GM12878 (cell line): ENCODE measurements around the gene ABI2. TPM values are rescaled to one million over a fixed set of nuclear protein-coding genes. Genes with fewer than 3 reads are reported as not detected.

Source experiments
- ASH2L ChIP-seq: fragments of 300-600, 200-600 bp; sonication (generic); IDR thresholded peaks from 2 replicates; pipeline ENCODE4 v1.6.1; 2017; ENCODE audit warnings: low read depth, mild to moderate bottlenecking, borderline replicate concordance
- BCL11A ChIP-seq: IDR thresholded peaks from 2 replicates; pipeline ENCODE4 v1.6.1; 2011; ENCODE audit warnings: low read depth, low read length
- BHLHE40 ChIP-seq, 2 experiments: fragments of 450-650 bp in 1 of 2; IDR thresholded peaks; 2 replicates each; pipeline ENCODE4 v1.6.1; 2011 to 2017; ENCODE audit warnings: low read depth in 2 of 2, borderline replicate concordance in 1 of 2, improper control_type of control experiment in 1 of 2, low read length in 1 of 2, mild to moderate bottlenecking in 1 of 2
- HDAC6 ChIP-seq: fragments of 200-600 bp; sonication (generic); IDR thresholded peaks from one replicate; pipeline ENCODE4 v1.8.0; 2017; ENCODE audit warnings: antibody characterized with exemption; ENCODE audit not compliant: unreplicated experiment
- IRF4 ChIP-seq: IDR thresholded peaks from 2 replicates; pipeline ENCODE4 v1.6.1; 2011; ENCODE audit warnings: low read depth, low read length
- KDM1A ChIP-seq: fragments of 200-600 bp; sonication (generic); IDR thresholded peaks from 2 replicates; pipeline ENCODE4 v1.6.1; 2016; ENCODE audit warnings: borderline replicate concordance
- NFIC ChIP-seq: IDR thresholded peaks from 2 replicates; pipeline ENCODE4 v1.6.1; 2012; ENCODE audit warnings: low read depth, mild to moderate bottlenecking, inconsistent platforms, low read length, moderate library complexity
- NFYA ChIP-seq: IDR thresholded peaks from 2 replicates; pipeline ENCODE4 v1.6.1; 2011; ENCODE audit warnings: low read depth, mild to moderate bottlenecking, low read length, improper control_type of control experiment, borderline replicate concordance
- NFYB ChIP-seq: IDR thresholded peaks from 2 replicates; pipeline ENCODE4 v1.6.1; 2011; ENCODE audit warnings: low read depth, mild to moderate bottlenecking, low read length, improper control_type of control experiment, moderate library complexity; ENCODE audit not compliant: insufficient read depth
- SMARCA5 ChIP-seq: fragments of 450-650 bp; IDR thresholded peaks from 2 replicates; pipeline ENCODE4 v1.6.1; 2017; ENCODE audit warnings: mild to moderate bottlenecking
- TCF3 ChIP-seq: IDR thresholded peaks from 2 replicates; pipeline ENCODE4 v1.6.1; 2012; ENCODE audit warnings: low read depth, mild to moderate bottlenecking, low read length, borderline replicate concordance; ENCODE audit not compliant: insufficient read depth
- TCF7 ChIP-seq: IDR thresholded peaks from 2 replicates; pipeline ENCODE4 v1.6.1; 2014; ENCODE audit warnings: antibody characterized with exemption, borderline replicate concordance
- ZNF622 ChIP-seq: fragments of 450-650 bp; IDR thresholded peaks from 2 replicates; pipeline ENCODE4 v1.6.1; 2017; ENCODE audit warnings: mild to moderate bottlenecking, inconsistent platforms
- polyA plus RNA-seq, 11 experiments: library from polyadenylated mRNA; depleted of rRNA in 4 of 11; unstranded in 6 of 11; stranded (reverse) in 5 of 11; fragments of >200 nt; fragmentation: Nextera tagmentation in 4 of 11; fragmentation: Illumina TruSeq in 1 of 11; extraction: Ambion mirVana in 4 of 11; extraction: Trizol in 1 of 11; gene quantifications; 1 replicate in 1 of 11; 2 replicates in 10 of 11; pipeline versions ENCODE4 v1.2.1 to v1.2.3, GENCODE V29; 2011 to 2016; ENCODE audit warnings: inconsistent platforms in 2 of 11, missing spikeins in 2 of 11, low read depth in 1 of 11
- total RNA-seq, 4 experiments: library from RNA; depleted of rRNA in 3 of 4; stranded (reverse); fragments of >200 nt in 3 of 4; fragmentation: Illumina TruSeq in 1 of 4; extraction: Trizol in 1 of 4; gene quantifications; 2 replicates each; pipeline versions ENCODE4 v1.2.1 to v1.2.3, GENCODE V29; 2013 to 2021
- TF ChIP-seq, protein P1 (sequence below): fragments of 450-650 bp; IDR thresholded peaks from 2 replicates; pipeline ENCODE4 v1.6.1; 2017; ENCODE audit warnings: mild to moderate bottlenecking, moderate library complexity
- TF ChIP-seq, protein P2 (sequence below): IDR thresholded peaks from 2 replicates; pipeline ENCODE4 v1.6.1; 2012; ENCODE audit warnings: low read depth, low read length, improper control_type of control experiment
- TF ChIP-seq, protein P3 (sequence below): IDR thresholded peaks from 2 replicates; pipeline ENCODE4 v1.6.1; 2011; ENCODE audit warnings: low read depth, mild to moderate bottlenecking, low read length, moderate library complexity, borderline replicate concordance; ENCODE audit errors: extremely low read depth
- TF ChIP-seq, protein P4 (sequence below): IDR thresholded peaks from 2 replicates; pipeline ENCODE4 v1.6.1; 2011; ENCODE audit warnings: mild to moderate bottlenecking, low read depth, low read length, moderate library complexity; ENCODE audit not compliant: insufficient replicate concordance
- TF ChIP-seq, protein P5 (sequence below): fragments of 150-350 bp; IDR thresholded peaks from 2 replicates; pipeline ENCODE4 v1.6.1; 2016; ENCODE audit warnings: low read depth, low read length

Gene ABI2
- total and polyA plus RNA-seq, 10 of the 15 experiments (the other 5 are each of a cell fraction or from before 2014, with no cell fraction given), result 8.9 to 44.5 (median 30.3) TPM

DNA sequence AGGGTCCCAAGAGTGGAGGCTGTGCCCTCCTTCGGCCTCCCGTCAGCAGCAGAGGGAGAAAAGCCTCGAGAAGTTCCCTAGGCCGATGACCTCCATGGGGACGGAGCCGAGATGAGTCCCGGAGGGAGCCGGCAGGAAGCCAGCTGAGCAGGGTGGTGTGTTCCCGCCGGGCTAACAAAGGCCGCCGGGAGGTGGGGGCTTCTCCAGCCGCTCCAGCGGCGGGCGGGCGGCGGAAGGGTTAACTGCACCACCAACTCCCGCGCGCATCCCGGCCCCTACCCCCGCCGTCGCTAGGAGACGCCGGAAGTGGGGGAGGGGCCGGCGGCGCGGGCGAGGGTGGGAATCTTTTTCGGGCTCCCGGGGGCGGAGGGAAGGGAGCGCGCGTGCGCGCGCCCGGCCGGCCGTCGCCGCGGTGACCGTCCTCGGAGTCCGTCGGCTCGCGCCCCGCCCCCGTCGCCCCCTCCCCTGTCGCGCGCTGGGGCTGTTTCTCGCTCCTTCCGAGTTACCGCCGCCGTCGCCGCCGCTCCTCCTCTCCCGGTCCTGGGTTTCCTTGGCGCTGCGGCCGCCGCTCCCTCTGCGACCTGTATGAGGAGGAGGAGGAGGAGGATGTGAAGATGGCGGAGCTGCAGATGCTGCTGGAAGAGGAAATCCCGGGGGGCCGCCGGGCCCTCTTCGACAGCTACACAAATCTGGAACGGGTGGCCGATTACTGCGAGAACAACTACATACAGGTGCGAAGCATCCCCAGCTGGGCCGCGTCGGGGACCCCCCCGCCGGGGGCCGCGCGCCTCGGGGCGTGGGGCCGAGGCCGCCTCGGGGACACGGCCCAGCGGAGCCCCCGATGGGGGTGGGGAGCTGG, at the start of gene ABI2 (continued):
- TF ChIP-seq, protein P1, sequence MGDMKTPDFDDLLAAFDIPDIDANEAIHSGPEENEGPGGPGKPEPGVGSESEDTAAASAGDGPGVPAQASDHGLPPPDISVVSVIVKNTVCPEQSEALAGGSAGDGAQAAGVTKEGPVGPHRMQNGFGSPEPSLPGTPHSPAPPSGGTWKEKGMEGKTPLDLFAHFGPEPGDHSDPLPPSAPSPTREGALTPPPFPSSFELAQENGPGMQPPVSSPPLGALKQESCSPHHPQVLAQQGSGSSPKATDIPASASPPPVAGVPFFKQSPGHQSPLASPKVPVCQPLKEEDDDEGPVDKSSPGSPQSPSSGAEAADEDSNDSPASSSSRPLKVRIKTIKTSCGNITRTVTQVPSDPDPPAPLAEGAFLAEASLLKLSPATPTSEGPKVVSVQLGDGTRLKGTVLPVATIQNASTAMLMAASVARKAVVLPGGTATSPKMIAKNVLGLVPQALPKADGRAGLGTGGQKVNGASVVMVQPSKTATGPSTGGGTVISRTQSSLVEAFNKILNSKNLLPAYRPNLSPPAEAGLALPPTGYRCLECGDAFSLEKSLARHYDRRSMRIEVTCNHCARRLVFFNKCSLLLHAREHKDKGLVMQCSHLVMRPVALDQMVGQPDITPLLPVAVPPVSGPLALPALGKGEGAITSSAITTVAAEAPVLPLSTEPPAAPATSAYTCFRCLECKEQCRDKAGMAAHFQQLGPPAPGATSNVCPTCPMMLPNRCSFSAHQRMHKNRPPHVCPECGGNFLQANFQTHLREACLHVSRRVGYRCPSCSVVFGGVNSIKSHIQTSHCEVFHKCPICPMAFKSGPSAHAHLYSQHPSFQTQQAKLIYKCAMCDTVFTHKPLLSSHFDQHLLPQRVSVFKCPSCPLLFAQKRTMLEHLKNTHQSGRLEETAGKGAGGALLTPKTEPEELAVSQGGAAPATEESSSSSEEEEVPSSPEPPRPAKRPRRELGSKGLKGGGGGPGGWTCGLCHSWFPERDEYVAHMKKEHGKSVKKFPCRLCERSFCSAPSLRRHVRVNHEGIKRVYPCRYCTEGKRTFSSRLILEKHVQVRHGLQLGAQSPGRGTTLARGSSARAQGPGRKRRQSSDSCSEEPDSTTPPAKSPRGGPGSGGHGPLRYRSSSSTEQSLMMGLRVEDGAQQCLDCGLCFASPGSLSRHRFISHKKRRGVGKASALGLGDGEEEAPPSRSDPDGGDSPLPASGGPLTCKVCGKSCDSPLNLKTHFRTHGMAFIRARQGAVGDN, result peak; percentile 14; the same call in 1 of the 2 replicates
- TF ChIP-seq ASH2L (peak; percentile 75; the same call in 1 of the 2 replicates), TCF7 (no peak), NFIC (no peak), BHLHE40 (IDR thresholded peaks at IDR 0.05; ENCODE audit: borderline replicate concordance in 1 of 2, low read depth in 2 of 2, low read length in 1 of 2) (peak in 1 of 2 experiments; percentile 39; a peak in 2 of 4 replicates), NFYA (no peak), KDM1A (no peak), TCF3 (no peak), BCL11A (no peak), NFYB (no peak), IRF4 (no peak), ZNF622 (no peak), SMARCA5 (0 out of 2 replicates have a peak, but pooled peaks have one; percentile 36), HDAC6 (no peak)
- TF ChIP-seq, protein P2, sequence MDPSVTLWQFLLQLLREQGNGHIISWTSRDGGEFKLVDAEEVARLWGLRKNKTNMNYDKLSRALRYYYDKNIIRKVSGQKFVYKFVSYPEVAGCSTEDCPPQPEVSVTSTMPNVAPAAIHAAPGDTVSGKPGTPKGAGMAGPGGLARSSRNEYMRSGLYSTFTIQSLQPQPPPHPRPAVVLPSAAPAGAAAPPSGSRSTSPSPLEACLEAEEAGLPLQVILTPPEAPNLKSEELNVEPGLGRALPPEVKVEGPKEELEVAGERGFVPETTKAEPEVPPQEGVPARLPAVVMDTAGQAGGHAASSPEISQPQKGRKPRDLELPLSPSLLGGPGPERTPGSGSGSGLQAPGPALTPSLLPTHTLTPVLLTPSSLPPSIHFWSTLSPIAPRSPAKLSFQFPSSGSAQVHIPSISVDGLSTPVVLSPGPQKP, result peak; percentile 84; the same call in 1 of the 2 replicates
- TF ChIP-seq, protein P3, sequence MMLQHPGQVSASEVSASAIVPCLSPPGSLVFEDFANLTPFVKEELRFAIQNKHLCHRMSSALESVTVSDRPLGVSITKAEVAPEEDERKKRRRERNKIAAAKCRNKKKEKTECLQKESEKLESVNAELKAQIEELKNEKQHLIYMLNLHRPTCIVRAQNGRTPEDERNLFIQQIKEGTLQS, result no peak
- TF ChIP-seq, protein P4, sequence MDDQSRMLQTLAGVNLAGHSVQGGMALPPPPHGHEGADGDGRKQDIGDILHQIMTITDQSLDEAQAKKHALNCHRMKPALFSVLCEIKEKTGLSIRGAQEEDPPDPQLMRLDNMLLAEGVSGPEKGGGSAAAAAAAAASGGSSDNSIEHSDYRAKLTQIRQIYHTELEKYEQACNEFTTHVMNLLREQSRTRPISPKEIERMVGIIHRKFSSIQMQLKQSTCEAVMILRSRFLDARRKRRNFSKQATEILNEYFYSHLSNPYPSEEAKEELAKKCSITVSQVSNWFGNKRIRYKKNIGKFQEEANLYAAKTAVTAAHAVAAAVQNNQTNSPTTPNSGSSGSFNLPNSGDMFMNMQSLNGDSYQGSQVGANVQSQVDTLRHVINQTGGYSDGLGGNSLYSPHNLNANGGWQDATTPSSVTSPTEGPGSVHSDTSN, result no peak
- TF ChIP-seq, protein P5, sequence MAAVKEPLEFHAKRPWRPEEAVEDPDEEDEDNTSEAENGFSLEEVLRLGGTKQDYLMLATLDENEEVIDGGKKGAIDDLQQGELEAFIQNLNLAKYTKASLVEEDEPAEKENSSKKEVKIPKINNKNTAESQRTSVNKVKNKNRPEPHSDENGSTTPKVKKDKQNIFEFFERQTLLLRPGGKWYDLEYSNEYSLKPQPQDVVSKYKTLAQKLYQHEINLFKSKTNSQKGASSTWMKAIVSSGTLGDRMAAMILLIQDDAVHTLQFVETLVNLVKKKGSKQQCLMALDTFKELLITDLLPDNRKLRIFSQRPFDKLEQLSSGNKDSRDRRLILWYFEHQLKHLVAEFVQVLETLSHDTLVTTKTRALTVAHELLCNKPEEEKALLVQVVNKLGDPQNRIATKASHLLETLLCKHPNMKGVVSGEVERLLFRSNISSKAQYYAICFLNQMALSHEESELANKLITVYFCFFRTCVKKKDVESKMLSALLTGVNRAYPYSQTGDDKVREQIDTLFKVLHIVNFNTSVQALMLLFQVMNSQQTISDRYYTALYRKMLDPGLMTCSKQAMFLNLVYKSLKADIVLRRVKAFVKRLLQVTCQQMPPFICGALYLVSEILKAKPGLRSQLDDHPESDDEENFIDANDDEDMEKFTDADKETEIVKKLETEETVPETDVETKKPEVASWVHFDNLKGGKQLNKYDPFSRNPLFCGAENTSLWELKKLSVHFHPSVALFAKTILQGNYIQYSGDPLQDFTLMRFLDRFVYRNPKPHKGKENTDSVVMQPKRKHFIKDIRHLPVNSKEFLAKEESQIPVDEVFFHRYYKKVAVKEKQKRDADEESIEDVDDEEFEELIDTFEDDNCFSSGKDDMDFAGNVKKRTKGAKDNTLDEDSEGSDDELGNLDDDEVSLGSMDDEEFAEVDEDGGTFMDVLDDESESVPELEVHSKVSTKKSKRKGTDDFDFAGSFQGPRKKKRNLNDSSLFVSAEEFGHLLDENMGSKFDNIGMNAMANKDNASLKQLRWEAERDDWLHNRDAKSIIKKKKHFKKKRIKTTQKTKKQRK, result no peak
